ENCODE results near the gene CEACAM6. TPM values are rescaled to one million over a fixed set of nuclear protein-coding genes. Genes with fewer than 3 reads are reported as not detected.

CEACAM6 gene
- total RNA-seq, 4 donors from 2014 or later: 70.8 to 288 (median 176) TPM

- intact Hi-C loops (cut with DNase I): no loop called here
- DNase-seq: no peak
- Histone ChIP-seq H3K4me3 (no peak overlapping the region), H3K27me3 (peaks cover 0 to 60% (median 0%) of the 10 kb centered on the region in 4 donors), H3K9me3 (no peaks in the 10 kb centered on the region), H3K27ac (peak overlapping the region in 1 of 4 donors; percentile 28), H3K36me3 (no peaks in the 10 kb centered on the region), H3K4me1 (no peaks in the 10 kb centered on the region)
- TF ChIP-seq CTCF (IDR thresholded peaks at IDR 0.05): no peak
- no peak for TF ChIP-seq POLR2A (IDR thresholded peaks at IDR 0.05)
- WGBS, 2 donors: 41 to 42% methylated on average over 2 to 3 of the region's 4 CpGs
Measured at GRCh38 chr19:41810301-41810700, 55.0 kb downstream of the CEACAM6 start.

- Histone ChIP-seq H3K27me3 (peaks cover 0 to 58% (median 0%) of the 10 kb centered on the region in 4 donors), H3K4me3 (no peak overlapping the region), H3K36me3 (no peaks in the 10 kb centered on the region), H3K9me3 (no peaks in the 10 kb centered on the region), H3K4me1 (no peaks in the 10 kb centered on the region), H3K27ac (peak overlapping the region in 1 of 4 donors; percentile 23)
- 39 to 52% methylated on average over 3 of the region's 3 CpGs for WGBS, 2 donors
- TF ChIP-seq POLR2A (IDR thresholded peaks at IDR 0.05) (no peak), CTCF (IDR thresholded peaks at IDR 0.05) (no peak)
- intact Hi-C loops (cut with DNase I): no loop called here
- no peak for DNase-seq
Measured at GRCh38 chr19:41811036-41811435, 55.7 kb downstream of the CEACAM6 start.

GRCh38 chr19:41811981-41812380 lies 56.7 kb downstream of the CEACAM6 start:
- Histone ChIP-seq H3K27me3 (peaks cover 0 to 53% (median 0%) of the 10 kb centered on the region in 4 donors), H3K9me3 (no peaks in the 10 kb centered on the region), H3K4me1 (no peaks in the 10 kb centered on the region), H3K27ac (no peak overlapping the region), H3K4me3 (no peak overlapping the region), H3K36me3 (no peaks in the 10 kb centered on the region)
- DNase-seq: no peak
- 92 to 100% methylated on average over 1 to 2 of the region's 3 CpGs for WGBS, 2 donors
- TF ChIP-seq POLR2A (IDR thresholded peaks at IDR 0.05) (no peak), CTCF (IDR thresholded peaks at IDR 0.05) (no peak)
- intact Hi-C loops (cut with DNase I): no loop called here

- Histone ChIP-seq H3K9me3 (no peaks in the 10 kb centered on the region), H3K4me1 (no peaks in the 10 kb centered on the region), H3K27me3 (peaks cover 0 to 35% (median 0%) of the 10 kb centered on the region in 4 donors), H3K27ac (no peak overlapping the region), H3K36me3 (no peaks in the 10 kb centered on the region), H3K4me3 (no peak overlapping the region)
- 53 to 61% methylated on average over 2 to 3 of the region's 4 CpGs for WGBS, 2 donors
- intact Hi-C loops (cut with DNase I): no loop called here
- no peak for TF ChIP-seq CTCF (IDR thresholded peaks at IDR 0.05)
- no peak for TF ChIP-seq POLR2A (IDR thresholded peaks at IDR 0.05)
- no peak for DNase-seq
Measured at GRCh38 chr19:41813911-41814310, 58.6 kb downstream of the CEACAM6 start.

GRCh38 chr19:41815301-41815700 lies 60.0 kb downstream of the CEACAM6 start:
- Histone ChIP-seq H3K27ac (no peak overlapping the region), H3K4me1 (no peaks in the 10 kb centered on the region)

More at GRCh38 chr19:41815301-41815700, 60.0 kb downstream of the CEACAM6 start:
- Histone ChIP-seq H3K27me3 (peaks cover 0 to 25% (median 0%) of the 10 kb centered on the region in 4 donors), H3K9me3 (no peaks in the 10 kb centered on the region), H3K4me3 (no peak overlapping the region), H3K36me3 (no peaks in the 10 kb centered on the region)
- DNase-seq: no peak
- TF ChIP-seq CTCF (IDR thresholded peaks at IDR 0.05) (no peak), POLR2A (IDR thresholded peaks at IDR 0.05) (no peak)
- intact Hi-C loops (cut with DNase I): no loop called here
- WGBS, 2 donors: 72 to 80% methylated on average over 4 of the region's 4 CpGs
